Posterior vena cava (tissue), 2 donors: ENCODE results near the gene ANKRD35. TPM values are rescaled to one million over a fixed set of nuclear protein-coding genes. Genes with fewer than 3 reads are reported as not detected.
A peak's percentile ranks its signal among the peaks of the same experiment; 100 is the strongest.
"Not testable (repeated sequence)": the region's sequence is repeated elsewhere in the genome, so short reads cannot be mapped to it uniquely, and the experiment has no call there.

Experiments used
- DNase-seq: peaks from one replicate; pipeline ENCODE4 v3.0.0-alpha.2; 2020; ENCODE audit warnings: low spot score
- intact Hi-C, 2 donors: fragments of 100-400 bp; cut with DNase I; formaldehyde crosslinking; loops; one replicate each; pipeline versions ENCODE4 v1.14.1 to v1.14.2; 2022 to 2023
- microRNA-seq, 2 donors: library from miRNA; unstranded; fragments of <30 nt; microRNA quantifications; one replicate each; pipeline ENCODE4 v1.2.0, GENCODE V29; 2020 to 2021; ENCODE audit warnings: borderline microRNAs expressed in 2 of 2
- total RNA-seq, 2 donors: library from RNA; stranded (reverse); fragmentation: NEBNext Ultra II Directional; extraction: Animal tissue kit (Norgen Biotek cat#: 25700); gene quantifications; one replicate each; pipeline ENCODE4 v1.2.1, GENCODE V29; 2021
- donor health status: DM: yes; HTN: yes; CAD: no.
- donor health status: DM: yes; HTN: yes; CAD: no.

The ANKRD35 gene
- total RNA-seq, 2 donors from 2014 or later: 5.0 to 7.0 TPM

- intact Hi-C loops: no loop called here
- no peak for DNase-seq
Measured at GRCh38 chr1:145828367-145829026, 57.2 kb downstream of the ANKRD35 start.

DNA sequence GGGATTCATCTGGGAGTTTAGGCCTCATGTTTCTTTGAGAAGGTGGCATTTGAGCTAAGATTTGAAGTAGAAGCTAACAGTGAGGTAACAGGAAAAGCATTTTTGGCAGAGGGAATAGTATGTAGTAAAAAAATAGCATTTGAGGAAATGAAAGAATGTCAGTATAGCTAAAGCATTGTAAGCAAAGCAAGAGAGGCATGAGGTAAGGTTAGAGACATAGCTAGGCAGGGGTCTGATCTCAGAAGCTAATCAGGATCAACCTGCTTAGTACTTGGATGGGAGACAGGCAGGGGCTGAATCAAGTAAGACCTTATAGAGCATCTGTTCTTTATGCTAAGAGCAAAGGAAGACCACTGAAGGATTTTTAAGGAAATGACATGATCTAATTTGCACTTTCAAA, 57.7 kb downstream of the ANKRD35 start:
- intact Hi-C loops: no loop called here

GRCh38 chr1:145826030-145826429, 59.6 kb downstream of the ANKRD35 start:
- intact Hi-C loops: no loop called here

More for the DNA sequence above, 57.7 kb downstream of the ANKRD35 start:
- DNase-seq: no peak

GRCh38 chr1:145824499-145824842, 61.2 kb downstream of the ANKRD35 start:
- no peak for DNase-seq
- intact Hi-C loops: no loop called here

More at GRCh38 chr1:145826030-145826429, 59.6 kb downstream of the ANKRD35 start:
- DNase-seq: no peak

DNA sequence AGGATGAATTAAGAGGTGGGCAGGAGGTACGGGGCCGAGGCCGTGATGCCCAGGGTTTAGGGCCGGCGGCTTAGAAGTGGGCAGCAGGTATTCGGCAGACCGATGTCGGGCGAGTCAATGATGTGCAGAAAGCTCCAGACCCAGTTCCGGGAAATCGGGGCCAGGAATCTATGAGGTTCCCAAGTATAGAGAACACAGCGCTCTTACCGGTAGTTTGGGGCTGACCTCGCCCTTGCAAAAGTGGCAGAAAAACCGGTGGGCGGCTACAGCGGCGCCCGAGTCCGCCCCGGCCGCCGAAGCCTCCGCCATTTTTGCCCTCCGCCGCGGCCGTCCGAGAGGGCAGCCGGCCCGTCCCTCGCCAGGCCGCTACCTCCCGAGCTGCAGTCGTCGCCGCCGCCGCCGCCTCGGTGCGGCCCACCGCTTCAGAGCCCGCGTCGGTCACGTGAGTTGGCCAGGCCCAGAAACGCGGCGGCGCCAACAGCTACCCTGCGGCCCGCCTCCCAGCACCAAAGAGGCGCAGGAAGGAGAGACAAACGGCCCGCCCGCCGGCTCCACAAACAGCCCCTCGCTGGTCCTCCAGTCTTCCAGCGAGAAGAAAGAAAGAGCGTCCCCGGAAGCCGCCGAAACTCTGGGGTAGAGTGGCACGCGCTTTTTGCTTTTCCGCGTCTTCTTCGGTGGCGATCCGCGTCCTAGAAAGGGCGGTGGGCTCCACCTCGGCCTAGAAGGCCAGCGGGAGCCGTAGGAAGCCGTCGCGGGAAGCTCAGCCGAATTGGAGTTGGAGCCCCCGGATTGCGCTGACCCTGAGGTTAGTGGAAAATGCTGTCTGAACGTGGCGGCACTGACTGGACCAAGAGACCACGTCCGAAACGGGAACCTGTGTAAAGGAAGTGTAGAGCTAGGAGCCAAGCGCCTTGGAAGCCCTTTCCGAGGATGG, 61.8 kb downstream of the ANKRD35 start, which contains the start of the genes POLR3C and RNF115:
POLR3C (plus strand) TSS at position 636 of the 934 bp plus-strand sequence. CDS start 1,577 bp downstream, outside the sequence.
RNF115 (minus strand) TSS at position 531 of the 934 bp plus-strand sequence; CDS start at position 309, 222 bp downstream.
- intact Hi-C loops: no loop called here
- DNase-seq: peak; percentile 97

DNA sequence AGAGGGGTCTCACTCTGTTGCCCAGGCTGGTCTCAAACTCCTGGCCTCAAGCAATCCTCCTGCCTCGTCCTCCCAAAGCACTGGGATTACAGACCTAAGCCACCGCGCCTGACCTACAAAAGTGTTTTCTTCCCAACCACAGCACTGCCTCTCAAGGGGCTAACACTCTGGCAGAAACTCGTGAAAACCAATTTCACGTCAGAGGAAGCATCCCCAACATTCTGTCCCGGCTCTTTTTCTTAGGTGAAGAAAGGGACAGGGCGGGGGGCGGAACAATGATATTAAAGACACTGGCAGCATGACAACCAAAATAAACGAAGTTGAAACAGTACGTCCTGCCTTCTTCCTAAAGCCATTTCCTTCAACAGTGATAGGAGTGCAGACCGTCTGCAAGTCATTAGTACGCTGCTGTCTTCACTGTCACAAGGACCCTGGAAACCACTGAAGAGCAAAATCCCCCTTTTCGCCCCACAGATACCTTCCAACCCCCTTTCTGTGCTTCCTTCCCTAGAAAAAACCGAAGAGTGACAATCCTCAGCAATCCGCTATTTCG, 62.8 kb downstream of the ANKRD35 start:
- DNase-seq, intact Hi-C loops: not testable (repeated sequence)

GRCh38 chr1:145818095-145818494, 67.6 kb downstream of the ANKRD35 start:
- intact Hi-C loops, DNase-seq: not testable (repeated sequence)

Small RNA genes lying within 50 kb of the gene (microRNA-seq; reads per million reads assigned to microRNA genes)
- 0 to 0.52 reads per million in 2 donors for gene MIR6736

Other genes starting within 250 kb of the ANKRD35 start
- gene PDZK1, start 178.5 kb downstream of the ANKRD35 start, total RNA-seq: under 1 TPM in 1 of 2 donors, not detected in 1; 0.29 TPM
- not detected for gene CD160, start 166.4 kb downstream of the ANKRD35 start, total RNA-seq
- gene RNF115, start 61.8 kb downstream of the ANKRD35 start, total RNA-seq: 10 to 100 TPM; 28.5 to 69.0 TPM
- gene POLR3C, start 61.7 kb downstream of the ANKRD35 start, total RNA-seq: 10 to 100 TPM; 22.1 to 25.3 TPM
- gene NUDT17, start 40.2 kb downstream of the ANKRD35 start, total RNA-seq: 1 to 10 TPM; 1.8 to 2.5 TPM
- gene PIAS3, start 26.8 kb downstream of the ANKRD35 start, total RNA-seq: 10 to 100 TPM; 28.6 to 34.7 TPM
- 1 to 10 TPM; 5.7 to 9.0 TPM for gene ITGA10, start 24.2 kb upstream of the ANKRD35 start, total RNA-seq
- 10 to 100 TPM; 19.8 to 24.4 TPM for gene PEX11B, start 32.9 kb upstream of the ANKRD35 start, total RNA-seq
- gene RBM8A, start 41.6 kb upstream of the ANKRD35 start, total RNA-seq: 10 to 100 TPM; 81.0 to 83.3 TPM
- gene LIX1L, start 72.2 kb upstream of the ANKRD35 start, total RNA-seq: 10 to 100 TPM; 45.5 to 45.8 TPM
- 1 to 10 TPM; 2.3 TPM for gene ANKRD34A, start 78.7 kb upstream of the ANKRD35 start, total RNA-seq
- 10 to 100 TPM; 22.8 to 23.8 TPM for gene POLR3GL, start 78.8 kb upstream of the ANKRD35 start, total RNA-seq
- 100 to 1,000 TPM; 393 to 441 TPM for gene TXNIP, start 110.7 kb upstream of the ANKRD35 start, total RNA-seq
- gene HJV, start 135.9 kb upstream of the ANKRD35 start, total RNA-seq: not detected